OCI-LY1 (cell line): ENCODE data around the gene NUBPL.

Source experiments
- EZH2 ChIP-seq: fragments of 200-600 bp; sonication (generic), shearing (Covaris generic); IDR thresholded peaks from 2 replicates; pipeline ENCODE4 v1.8.0; 2017; ENCODE audit warnings: borderline replicate concordance, mixed run types, mild to moderate bottlenecking, antibody characterized with exemption, low read length, moderate library complexity, mixed read lengths
- TF ChIP-seq, protein P1 (sequence below): fragments of 200-600 bp; sonication (generic), shearing (Covaris generic); IDR thresholded peaks from 2 replicates; pipeline ENCODE4 v1.5.1; 2017; ENCODE audit warnings: mild to moderate bottlenecking, antibody characterized with exemption, low read length, moderate library complexity, mixed read lengths

DNA sequence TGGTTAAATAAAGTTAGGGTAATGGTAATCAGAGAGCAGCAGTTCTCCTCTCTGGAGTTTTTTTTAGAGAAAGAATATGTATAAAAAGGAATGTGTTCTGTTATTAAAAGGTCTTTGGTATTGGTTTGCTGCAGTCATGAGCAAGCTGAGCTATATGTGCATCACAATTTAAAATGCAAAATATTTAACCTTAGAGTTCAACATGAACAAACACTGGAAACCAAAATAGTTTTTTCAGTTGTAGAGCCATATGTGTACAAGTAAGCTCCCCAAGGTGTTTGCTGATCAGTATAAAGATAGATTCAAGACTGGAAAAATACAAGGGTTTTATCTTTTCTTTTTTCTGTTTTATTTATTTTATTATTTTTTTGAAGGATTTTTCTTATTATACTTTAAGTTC, 245.0 kb downstream of the NUBPL start:
- TF ChIP-seq, protein P1, sequence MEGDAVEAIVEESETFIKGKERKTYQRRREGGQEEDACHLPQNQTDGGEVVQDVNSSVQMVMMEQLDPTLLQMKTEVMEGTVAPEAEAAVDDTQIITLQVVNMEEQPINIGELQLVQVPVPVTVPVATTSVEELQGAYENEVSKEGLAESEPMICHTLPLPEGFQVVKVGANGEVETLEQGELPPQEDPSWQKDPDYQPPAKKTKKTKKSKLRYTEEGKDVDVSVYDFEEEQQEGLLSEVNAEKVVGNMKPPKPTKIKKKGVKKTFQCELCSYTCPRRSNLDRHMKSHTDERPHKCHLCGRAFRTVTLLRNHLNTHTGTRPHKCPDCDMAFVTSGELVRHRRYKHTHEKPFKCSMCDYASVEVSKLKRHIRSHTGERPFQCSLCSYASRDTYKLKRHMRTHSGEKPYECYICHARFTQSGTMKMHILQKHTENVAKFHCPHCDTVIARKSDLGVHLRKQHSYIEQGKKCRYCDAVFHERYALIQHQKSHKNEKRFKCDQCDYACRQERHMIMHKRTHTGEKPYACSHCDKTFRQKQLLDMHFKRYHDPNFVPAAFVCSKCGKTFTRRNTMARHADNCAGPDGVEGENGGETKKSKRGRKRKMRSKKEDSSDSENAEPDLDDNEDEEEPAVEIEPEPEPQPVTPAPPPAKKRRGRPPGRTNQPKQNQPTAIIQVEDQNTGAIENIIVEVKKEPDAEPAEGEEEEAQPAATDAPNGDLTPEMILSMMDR = no peak
- TF ChIP-seq EZH2 = no peak
